Stimulated activated naive CD8-positive, alpha-beta T cell treated with anti-CD3 and anti-CD28 coated beads, Interleukin-15, Interleukin-2, amounts not matched to agents 100 U/mL and 50 U/mL, for 24 hours (primary cell): ENCODE measurements around the gene BPIFB3.

Experiments
- ATAC-seq: fragments of 150-1000 bp; cut with Tn5 transposase; one replicate; pipeline ENCODE4 v1.10.0; 2021
- DNase-seq: peaks from one replicate; pipeline ENCODE4 v3.0.0; 2021

BPIFB3 gene

GRCh38 chr20:33062825-33063149 lies 9.1 kb downstream of the BPIFB3 start:
- DNase-seq (no peak), ATAC-seq (no peak)

- ATAC-seq: no peak
- no peak for DNase-seq
These were observed 9.6 kb downstream of the BPIFB3 start for GRCh38 chr20:33063271-33063670.

- DNase-seq: no peak
- no peak for ATAC-seq
These were observed 11.0 kb downstream of the BPIFB3 start for GRCh38 chr20:33064572-33065287.

- no peak for DNase-seq
These were observed 12.1 kb downstream of the BPIFB3 start for GRCh38 chr20:33065785-33066184.

GRCh38 chr20:33067806-33068205 lies 14.1 kb downstream of the BPIFB3 start:
- DNase-seq (no peak), ATAC-seq (no peak)

More at GRCh38 chr20:33065785-33066184, 12.1 kb downstream of the BPIFB3 start:
- ATAC-seq: no peak

- no peak for DNase-seq
These were observed 14.7 kb downstream of the BPIFB3 start for GRCh38 chr20:33068251-33068939.

GRCh38 chr20:33069673-33070072 lies 16.0 kb downstream of the BPIFB3 start:
- ATAC-seq (no peak), DNase-seq (no peak)

More at GRCh38 chr20:33068251-33068939, 14.7 kb downstream of the BPIFB3 start:
- no peak for ATAC-seq

- ATAC-seq (no peak), DNase-seq (no peak)
These were observed 16.7 kb downstream of the BPIFB3 start for GRCh38 chr20:33070111-33071053.

GRCh38 chr20:33071198-33071597 lies 17.5 kb downstream of the BPIFB3 start:
- ATAC-seq (no peak), DNase-seq (no peak)

GRCh38 chr20:33072362-33072761 lies 18.7 kb downstream of the BPIFB3 start:
- DNase-seq (no peak), ATAC-seq (no peak)

GRCh38 chr20:33072813-33073212 lies 19.1 kb downstream of the BPIFB3 start:
- no peak for DNase-seq
- ATAC-seq: no peak

- DNase-seq: no peak
- ATAC-seq: no peak
These were observed 21.0 kb downstream of the BPIFB3 start for GRCh38 chr20:33074675-33075074.

GRCh38 chr20:33075281-33075680 lies 21.6 kb downstream of the BPIFB3 start:
- no peak for DNase-seq
- ATAC-seq: no peak

GRCh38 chr20:33076662-33077372 lies 23.1 kb downstream of the BPIFB3 start:
- DNase-seq (no peak), ATAC-seq (peak; percentile 28)

- DNase-seq (no peak), ATAC-seq (no peak)
These were observed 25.6 kb downstream of the BPIFB3 start, which contains the start of gene BPIFB4 for GRCh38 chr20:33079259-33079658. BPIFB4 (plus strand) TSS chr20:33079643; CDS start chr20:33081527, 1,884 bp downstream.

GRCh38 chr20:33081411-33082154 lies 27.9 kb downstream of the BPIFB3 start:
- DNase-seq (no peak), ATAC-seq (no peak)

- ATAC-seq: no peak
These were observed 28.8 kb downstream of the BPIFB3 start for GRCh38 chr20:33082546-33082945.

GRCh38 chr20:33083544-33084340 lies 30.0 kb downstream of the BPIFB3 start:
- DNase-seq (no peak), ATAC-seq (no peak)

More at GRCh38 chr20:33082546-33082945, 28.8 kb downstream of the BPIFB3 start:
- no peak for DNase-seq

GRCh38 chr20:33084722-33085121 lies 31.0 kb downstream of the BPIFB3 start:
- no peak for ATAC-seq
- DNase-seq: no peak

- ATAC-seq (no peak), DNase-seq (no peak)
These were observed 32.5 kb downstream of the BPIFB3 start for GRCh38 chr20:33086052-33086722.
